Calu3 (cell line): ENCODE measurements around the gene SPEM1. TPM values are rescaled to one million over a fixed set of nuclear protein-coding genes. Genes with fewer than 3 reads are reported as not detected.

Experiments used
- BruUV-seq: library from RNA; stranded (reverse); fragments of 400-500 nt; replicated peaks from 2 replicates; lab custom pipeline; 2021; lab: Mats Ljungman, UMichigan
- CTCF ChIA-PET: fragments of 300-600 bp; sonication (Branson Sonifier 250); formaldehyde crosslinking; loops from one replicate; lab custom pipeline; 2022; ENCODE audit warnings: antibody characterized with exemption; lab: Charles Lee
- DNase-seq: peaks from one replicate; pipeline ENCODE4 v3.0.0; 2022
- H3K27ac Mint-ChIP-seq: one replicate; pipeline ENCODE4 v1.8.0; 2022; ENCODE audit warnings: mixed read lengths; ENCODE audit not compliant: unreplicated experiment
- H3K27me3 Mint-ChIP-seq: one replicate; pipeline ENCODE4 v1.8.0; 2022; ENCODE audit warnings: mixed read lengths; ENCODE audit not compliant: unreplicated experiment
- H3K36me3 Mint-ChIP-seq: one replicate; pipeline ENCODE4 v1.8.0; 2022; ENCODE audit warnings: mild to moderate bottlenecking, moderate library complexity, mixed read lengths; ENCODE audit not compliant: insufficient read depth, unreplicated experiment
- H3K4me1 Mint-ChIP-seq: one replicate; pipeline ENCODE4 v1.8.0; 2022; ENCODE audit warnings: mild to moderate bottlenecking, low read depth, mixed read lengths; ENCODE audit not compliant: unreplicated experiment
- H3K4me3 Mint-ChIP-seq: one replicate; pipeline ENCODE4 v1.8.0; 2022; ENCODE audit warnings: mild to moderate bottlenecking, low read depth, moderate library complexity, mixed read lengths; ENCODE audit not compliant: unreplicated experiment
- H3K9me3 Mint-ChIP-seq: one replicate; pipeline ENCODE4 v1.8.0; 2022; ENCODE audit warnings: low read depth, mixed read lengths; ENCODE audit not compliant: unreplicated experiment
- intact Hi-C: fragments of 100-400 bp; cut with micrococcal nuclease; formaldehyde crosslinking; loops from one replicate; pipeline ENCODE4 v1.10.0; 2022; ENCODE audit not compliant: unreplicated experiment
- total RNA-seq: library from RNA; stranded (reverse); gene quantifications from 2 replicates; pipeline ENCODE4 v1.2.3, GENCODE V29; 2022
- TF ChIP-seq, protein P1 (sequence below): fragments of 200-600 bp; IDR thresholded peaks from one replicate; pipeline ENCODE4 v1.8.0; 2022; ENCODE audit warnings: antibody characterized with exemption; ENCODE audit not compliant: unreplicated experiment

SPEM1 gene
- total RNA-seq, 1 experiment from 2014 or later: not detected

DNA sequence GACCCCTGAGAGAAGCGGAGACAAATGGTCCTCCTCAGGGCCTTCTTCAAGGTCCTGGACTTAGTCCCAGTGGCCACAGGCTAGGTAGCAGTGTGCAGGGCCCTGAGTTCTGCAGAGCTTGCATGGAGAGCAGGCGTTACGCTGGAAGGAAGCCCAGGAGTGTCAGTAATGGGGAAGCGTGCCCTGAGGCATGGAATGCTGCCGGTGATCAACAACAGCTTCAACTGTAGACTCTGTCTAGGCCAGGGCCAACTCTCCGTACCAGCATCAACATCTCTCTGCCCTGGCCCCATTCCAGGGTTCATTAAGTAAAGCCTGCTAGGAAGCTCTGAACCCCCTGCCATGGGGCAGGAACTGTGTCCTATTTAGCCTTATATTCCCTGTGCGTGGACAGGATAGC lies 39.8 kb upstream of the SPEM1 start:
- CTCF ChIA-PET: interaction anchor here (0.8 kb wide), 1 partner anchor 24 kb away, joined by 4 read pairs; no protein-coding TSS in a partner anchor
- peaks cover 32% of the 10 kb centered on the region for H3K36me3 Mint-ChIP-seq
- H3K4me1 Mint-ChIP-seq: peaks cover 8% of the 10 kb centered on the region
- H3K27me3 Mint-ChIP-seq: no peaks in the 10 kb centered on the region
- H3K4me3 Mint-ChIP-seq: peak overlapping the region; percentile 87
- BruUV-seq: no TSS peak
- DNase-seq: no peak
- TF ChIP-seq, protein P1, sequence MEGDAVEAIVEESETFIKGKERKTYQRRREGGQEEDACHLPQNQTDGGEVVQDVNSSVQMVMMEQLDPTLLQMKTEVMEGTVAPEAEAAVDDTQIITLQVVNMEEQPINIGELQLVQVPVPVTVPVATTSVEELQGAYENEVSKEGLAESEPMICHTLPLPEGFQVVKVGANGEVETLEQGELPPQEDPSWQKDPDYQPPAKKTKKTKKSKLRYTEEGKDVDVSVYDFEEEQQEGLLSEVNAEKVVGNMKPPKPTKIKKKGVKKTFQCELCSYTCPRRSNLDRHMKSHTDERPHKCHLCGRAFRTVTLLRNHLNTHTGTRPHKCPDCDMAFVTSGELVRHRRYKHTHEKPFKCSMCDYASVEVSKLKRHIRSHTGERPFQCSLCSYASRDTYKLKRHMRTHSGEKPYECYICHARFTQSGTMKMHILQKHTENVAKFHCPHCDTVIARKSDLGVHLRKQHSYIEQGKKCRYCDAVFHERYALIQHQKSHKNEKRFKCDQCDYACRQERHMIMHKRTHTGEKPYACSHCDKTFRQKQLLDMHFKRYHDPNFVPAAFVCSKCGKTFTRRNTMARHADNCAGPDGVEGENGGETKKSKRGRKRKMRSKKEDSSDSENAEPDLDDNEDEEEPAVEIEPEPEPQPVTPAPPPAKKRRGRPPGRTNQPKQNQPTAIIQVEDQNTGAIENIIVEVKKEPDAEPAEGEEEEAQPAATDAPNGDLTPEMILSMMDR: no peak
- H3K9me3 Mint-ChIP-seq: no peaks in the 10 kb centered on the region
- intact Hi-C loops: no loop called here
- peak overlapping the region; percentile 64 for H3K27ac Mint-ChIP-seq

DNA sequence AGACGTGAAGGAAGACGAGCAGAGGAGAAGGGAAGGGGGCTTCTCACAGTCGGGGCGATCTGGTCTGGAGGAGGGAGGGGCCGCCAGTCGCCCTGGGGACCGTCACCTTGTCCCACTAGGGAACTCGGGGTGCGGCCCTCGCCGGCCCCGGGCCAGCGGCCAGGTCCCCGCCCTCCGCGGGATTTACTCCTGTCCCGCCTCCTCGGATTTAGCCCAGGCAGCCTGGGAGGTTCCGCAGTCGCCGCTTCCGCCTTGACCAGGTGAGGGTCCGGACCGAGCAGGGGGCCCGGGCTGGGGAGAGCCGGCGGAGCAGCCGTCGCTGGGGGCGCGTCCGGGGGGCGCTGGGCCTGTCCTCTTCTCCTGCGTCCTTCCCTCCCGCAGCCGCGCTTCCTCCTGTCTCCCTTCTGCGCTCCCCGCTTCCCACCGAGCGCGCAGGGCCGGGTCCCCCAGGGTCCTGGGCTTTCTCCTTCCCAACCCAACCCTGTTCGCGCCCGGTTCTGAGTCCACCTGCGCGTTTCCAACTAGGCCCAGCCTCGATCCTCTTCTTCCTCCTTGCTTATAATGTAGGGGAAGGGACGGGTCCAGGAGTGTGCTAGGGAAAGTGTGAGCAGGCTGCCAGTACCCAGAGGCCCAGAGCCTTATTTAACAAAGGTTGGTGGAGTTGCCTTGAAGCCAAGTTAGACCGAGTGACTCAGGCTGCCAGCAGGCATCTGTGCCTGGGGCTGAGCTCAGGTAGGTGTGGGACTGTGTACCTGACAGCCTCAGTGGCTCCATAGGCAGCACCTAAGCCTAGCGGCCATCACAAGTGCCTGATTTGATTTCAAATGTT lies 39.1 kb upstream of the SPEM1 start, which contains the start of gene TNK1:
Gene TNK1, plus strand, starts transcription at position 235 of the 829 bp plus-strand sequence. CDS start 1,838 bp downstream, outside the sequence.
- peaks cover 37% of the 10 kb centered on the region for H3K36me3 Mint-ChIP-seq
- H3K27ac Mint-ChIP-seq: peak within 1 kb of the TSS; percentile 64
- CTCF ChIA-PET: interaction anchor here (0.8 kb wide), 1 partner anchor 25 kb away, joined by 4 read pairs; no protein-coding TSS in a partner anchor
- TF ChIP-seq, protein P1: no peak
- H3K9me3 Mint-ChIP-seq: no peaks in the 10 kb centered on the region
- BruUV-seq: no TSS peak
- intact Hi-C loops: no loop called here
- peak; percentile 52 for DNase-seq
- peaks cover 8% of the 10 kb centered on the region for H3K4me1 Mint-ChIP-seq
- H3K27me3 Mint-ChIP-seq: no peaks in the 10 kb centered on the region
- peak within 1 kb of the TSS; percentile 87 for H3K4me3 Mint-ChIP-seq

DNA sequence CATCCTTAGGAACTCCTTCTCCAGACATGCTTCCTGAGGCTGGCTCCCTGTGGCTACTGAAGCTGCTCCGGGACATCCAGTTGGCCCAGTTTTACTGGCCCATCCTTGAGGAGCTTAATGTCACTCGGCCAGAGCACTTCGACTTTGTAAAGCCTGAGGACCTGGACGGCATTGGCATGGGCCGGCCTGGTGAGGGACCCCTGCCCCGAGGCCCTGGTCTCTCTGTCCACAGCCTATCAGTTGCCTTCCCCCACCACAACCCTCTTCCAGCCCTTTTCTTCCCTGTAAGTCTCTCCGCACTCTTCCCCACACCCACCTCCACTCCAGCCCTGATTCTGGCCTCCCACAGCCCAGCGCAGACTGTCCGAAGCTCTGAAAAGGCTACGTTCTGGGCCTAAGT lies 37.2 kb upstream of the SPEM1 start:
- peaks cover 45% of the 10 kb centered on the region for H3K36me3 Mint-ChIP-seq
- no peak overlapping the region for H3K27ac Mint-ChIP-seq
- H3K4me3 Mint-ChIP-seq: no peak overlapping the region
- no peaks in the 10 kb centered on the region for H3K27me3 Mint-ChIP-seq
- TF ChIP-seq, protein P1: no peak
- H3K9me3 Mint-ChIP-seq: no peaks in the 10 kb centered on the region
- intact Hi-C loops: no loop called here
- H3K4me1 Mint-ChIP-seq: peaks cover 8% of the 10 kb centered on the region
- no peak for DNase-seq
- no TSS peak for BruUV-seq
- CTCF ChIA-PET: no interaction called here

DNA sequence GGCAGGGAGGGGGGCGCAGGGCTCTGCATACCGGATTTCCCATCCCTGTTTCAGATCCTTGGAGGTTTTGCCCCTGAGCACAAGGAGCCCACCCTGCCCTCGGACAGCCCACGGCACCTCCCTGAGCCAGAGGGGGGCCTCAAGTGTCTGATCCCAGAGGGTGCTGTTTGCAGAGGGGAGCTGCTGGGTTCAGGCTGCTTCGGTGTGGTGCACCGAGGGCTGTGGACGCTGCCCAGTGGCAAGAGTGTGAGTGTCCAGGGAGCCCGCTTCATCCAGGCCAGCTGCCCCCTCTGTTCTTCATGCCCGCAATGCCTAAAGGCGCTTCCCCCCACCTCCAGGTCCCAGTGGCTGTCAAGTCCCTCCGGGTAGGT lies 36.8 kb upstream of the SPEM1 start:
- intact Hi-C loops: no loop called here
- CTCF ChIA-PET: no interaction called here
- no peaks in the 10 kb centered on the region for H3K27me3 Mint-ChIP-seq
- H3K4me1 Mint-ChIP-seq: peaks cover 8% of the 10 kb centered on the region
- peaks cover 45% of the 10 kb centered on the region for H3K36me3 Mint-ChIP-seq
- no peak overlapping the region for H3K4me3 Mint-ChIP-seq
- no TSS peak for BruUV-seq
- TF ChIP-seq, protein P1: no peak
- H3K27ac Mint-ChIP-seq: no peak overlapping the region
- no peaks in the 10 kb centered on the region for H3K9me3 Mint-ChIP-seq
- no peak for DNase-seq
